GM12878 (cell line): Measurements from ENCODE around the gene ANTXR1. TPM values are rescaled to one million over a fixed set of nuclear protein-coding genes. Genes with fewer than 3 reads are reported as not detected.

Source experiments
- ATAC-seq: fragments of 200-7000 bp; cut with Tn5 transposase; 3 replicates; pipeline ENCODE4 v1.9.1; 2020; ENCODE audit warnings: mild to moderate bottlenecking, moderate library complexity
- BruUV-seq: library from RNA; stranded (reverse); fragments of 400-500 nt; replicated peaks from 2 replicates; lab custom pipeline; 2021; lab: Mats Ljungman, UMichigan
- CTCF ChIA-PET: fragments of 300-600 bp; sonication (Branson Sonifier 250); formaldehyde crosslinking; extraction: SDS; loops from one replicate; lab custom pipeline; 2021; ENCODE audit warnings: inconsistent platforms; lab: Yijun Ruan, JAX
- POLR2A ChIA-PET: fragments of 350-600 bp; formaldehyde crosslinking; extraction: SDS; loops from one replicate; lab custom pipeline; 2021; ENCODE audit warnings: inconsistent platforms; lab: Charles Lee
- RAD21 ChIA-PET: fragments of 300-600 bp; sonication (Branson Sonifier 250); formaldehyde crosslinking; loops from one replicate; lab custom pipeline; 2023; ENCODE audit warnings: antibody characterized with exemption; ENCODE audit not compliant: unreplicated experiment; lab: Charles Lee
- SMC1A ChIA-PET: fragments of 300-600 bp; sonication (Branson Sonifier 250); formaldehyde crosslinking; loops from one replicate; lab custom pipeline; 2023; ENCODE audit not compliant: unreplicated experiment, uncharacterized antibody; lab: Charles Lee
- DNase-seq: peaks from one replicate; pipeline ENCODE4 v3.0.0-alpha.2; 2011; ENCODE audit warnings: low read depth, low spot score
- FAIRE-seq: peaks from 3 replicates; lab custom pipeline; 2011; peaks lifted over from hg19 to GRCh38; lab: Jason Lieb, UNC
- H2AFZ ChIP-seq: 2 replicates; pipeline ENCODE4 v1.6.0; 2011; ENCODE audit warnings: low read depth, low read length, control low read depth; ENCODE audit not compliant: control insufficient read depth
- H3K27ac ChIP-seq: 2 replicates; pipeline ENCODE4 v1.5.1; 2011; ENCODE audit warnings: control low read depth; ENCODE audit not compliant: control insufficient read depth, insufficient read depth
- H3K27me3 ChIP-seq, 2 experiments: replicated peaks in 1 of 2; 2 replicates each; pipeline versions ENCODE4 v1.6.0 to v1.6.1; 2011; ENCODE audit warnings: low read length in 1 of 2; ENCODE audit not compliant: control insufficient read depth in 2 of 2, insufficient read depth in 2 of 2
- H3K36me3 ChIP-seq, 2 experiments: 2 replicates each; pipeline ENCODE4 v1.5.1; 2011; ENCODE audit warnings: low read length in 1 of 2; ENCODE audit not compliant: control insufficient read depth in 2 of 2, insufficient read depth in 2 of 2
- H3K4me1 ChIP-seq: 2 replicates; pipeline ENCODE4 v1.6.1; 2011; ENCODE audit warnings: mild to moderate bottlenecking, low read length, moderate library complexity, mixed read lengths; ENCODE audit not compliant: control insufficient read depth, insufficient read depth
- H3K4me2 ChIP-seq: 2 replicates; pipeline ENCODE4 v1.6.0; 2011; ENCODE audit warnings: control low read depth; ENCODE audit not compliant: control insufficient read depth, insufficient read depth
- H3K4me3 ChIP-seq: fragments of 200-600 bp; sonication (generic); 2 replicates; pipeline ENCODE4 v1.5.1; 2016
- H3K79me2 ChIP-seq: 2 replicates; pipeline ENCODE4 v1.6.0; 2011; ENCODE audit warnings: low read length; ENCODE audit not compliant: control insufficient read depth, insufficient read depth
- H3K9ac ChIP-seq: 2 replicates; pipeline ENCODE4 v1.8.0; 2011; ENCODE audit warnings: low read length, control low read depth, mixed read lengths; ENCODE audit not compliant: control insufficient read depth, insufficient read depth
- H3K9me3 ChIP-seq: replicated peaks from 3 replicates; pipeline ENCODE4 v1.5.1; 2011; ENCODE audit warnings: mild to moderate bottlenecking, low read length; ENCODE audit not compliant: control insufficient read depth, insufficient read depth
- H4K20me1 ChIP-seq: 2 replicates; pipeline ENCODE4 v1.6.0; 2011; ENCODE audit not compliant: control insufficient read depth, insufficient read depth
- ATF7 ChIP-seq: fragments of 450-650 bp; IDR thresholded peaks from 2 replicates; pipeline ENCODE4 v1.6.1; 2016; ENCODE audit warnings: low read depth, mild to moderate bottlenecking
- BRCA1 ChIP-seq: IDR thresholded peaks from 2 replicates; pipeline ENCODE4 v1.6.1; 2011; ENCODE audit warnings: low read depth, low read length, improper control_type of control experiment
- CUX1 ChIP-seq: IDR thresholded peaks from 2 replicates; pipeline ENCODE4 v1.6.1; 2012; ENCODE audit warnings: improper control_type of control experiment, low read depth, low read length; ENCODE audit not compliant: insufficient replicate concordance
- HSF1 ChIP-seq: fragments of 150-350 bp; IDR thresholded peaks from 2 replicates; pipeline ENCODE4 v1.6.1; 2014; ENCODE audit warnings: mild to moderate bottlenecking, low read depth, low read length
- KLF5 ChIP-seq: fragments of 450-650 bp; IDR thresholded peaks from 2 replicates; pipeline ENCODE4 v1.6.1; 2014; ENCODE audit warnings: mild to moderate bottlenecking; ENCODE audit not compliant: partially characterized antibody
- MYB ChIP-seq: fragments of 150-350 bp; IDR thresholded peaks from 2 replicates; pipeline ENCODE4 v1.6.1; 2014; ENCODE audit warnings: mild to moderate bottlenecking, low read depth, low read length, borderline replicate concordance
- PBX3 ChIP-seq: IDR thresholded peaks from 2 replicates; pipeline ENCODE4 v1.6.1; 2011; ENCODE audit warnings: mild to moderate bottlenecking, low read depth, low read length, moderate library complexity; ENCODE audit not compliant: insufficient replicate concordance
- RCOR1 ChIP-seq: conservative IDR thresholded peaks from 2 replicates; pipeline ENCODE4 v1.6.1; 2012; ENCODE audit warnings: low read depth, low read length, improper control_type of control experiment
- SREBF2 ChIP-seq: IDR thresholded peaks from 2 replicates; pipeline ENCODE4 v1.6.1; 2012; ENCODE audit warnings: mild to moderate bottlenecking, low read length
- STAT3 ChIP-seq: IDR thresholded peaks from 2 replicates; pipeline ENCODE4 v1.6.1; 2011; ENCODE audit warnings: low read depth, low read length, improper control_type of control experiment
- SUPT20H ChIP-seq: IDR thresholded peaks from 2 replicates; pipeline ENCODE4 v1.6.1; 2011; ENCODE audit warnings: low read depth, mild to moderate bottlenecking, low read length, moderate library complexity, borderline replicate concordance; ENCODE audit not compliant: control insufficient read depth
- ZBTB4 ChIP-seq: fragments of 450-650 bp; formaldehyde crosslinking; IDR thresholded peaks from 2 replicates; pipeline ENCODE4 v1.4.0; 2022; ENCODE audit warnings: mild to moderate bottlenecking, moderate library complexity
- WGBS: methylation state at CpG from one replicate; pipeline ENCODE4 v1.1.6; 2016; ENCODE audit warnings: low lambda C conversion rate; ENCODE audit not compliant: insufficient replicate concordance, insufficient coverage; ENCODE audit errors: missing lambda C conversion rate; 5-methylcytosine and 5-hydroxymethylcytosine counted together
- in situ Hi-C: fragments of 300-500 bp; cut with MboI; formaldehyde crosslinking; loops from 9 replicates; pipeline ENCODE4 v1.14.3; 2018; ENCODE audit warnings: mixed read lengths
- intact Hi-C: fragments of 100-400 bp; cut with micrococcal nuclease; formaldehyde crosslinking; loops from one replicate; pipeline ENCODE4 v1.14.2; 2022; ENCODE audit not compliant: unreplicated experiment
- polyA plus RNA-seq, 11 experiments: library from polyadenylated mRNA; depleted of rRNA in 4 of 11; unstranded in 6 of 11; stranded (reverse) in 5 of 11; fragments of >200 nt; fragmentation: Nextera tagmentation in 4 of 11; fragmentation: Illumina TruSeq in 1 of 11; extraction: Ambion mirVana in 4 of 11; extraction: Trizol in 1 of 11; gene quantifications; 1 replicate in 1 of 11; 2 replicates in 10 of 11; pipeline versions ENCODE4 v1.2.1 to v1.2.3, GENCODE V29; 2011 to 2016; ENCODE audit warnings: inconsistent platforms in 2 of 11, missing spikeins in 2 of 11, low read depth in 1 of 11
- total RNA-seq, 4 experiments: library from RNA; depleted of rRNA in 3 of 4; stranded (reverse); fragments of >200 nt in 3 of 4; fragmentation: Illumina TruSeq in 1 of 4; extraction: Trizol in 1 of 4; gene quantifications; 2 replicates each; pipeline versions ENCODE4 v1.2.1 to v1.2.3, GENCODE V29; 2013 to 2021

The ANTXR1 gene
- total and polyA plus RNA-seq, 10 of the 15 experiments (the other 5 are each of a cell fraction or from before 2014, with no cell fraction given), result 0.09 to 0.26 TPM; not detected in 8

- Histone ChIP-seq H3K9me3 (no peaks in the 10 kb centered on the region), H3K27ac (no peak overlapping the region), H2AFZ (no peak overlapping the region), H3K27me3 (peaks cover 0 to 2% of the 10 kb centered on the region in 2 experiments; a peak in 3 of 4 replicates), H3K4me2 (no peak overlapping the region), H3K4me1 (no peaks in the 10 kb centered on the region), H3K36me3 (no peaks in the 10 kb centered on the region), H3K4me3 (no peak overlapping the region), H4K20me1 (no peaks in the 10 kb centered on the region), H3K79me2 (no peaks in the 10 kb centered on the region), H3K9ac (no peak overlapping the region)
- no peak for FAIRE-seq
- WGBS, result 24% methylated on average over 6 of the region's 6 CpGs
- no TSS peak for BruUV-seq
- CTCF ChIA-PET, result no interaction called here
- in situ Hi-C loops, result no loop called here
- intact Hi-C loops, result no loop called here
- no peak for DNase-seq
- RAD21 ChIA-PET, result no interaction called here
- SMC1A ChIA-PET, result no interaction called here
- no peak for ATAC-seq
- POLR2A ChIA-PET, result no interaction called here
- TF ChIP-seq HSF1 (no peak), CUX1 (no peak), SREBF2 (no peak), RCOR1 (no peak), KLF5 (no peak), MYB (no peak), PBX3 (no peak), BRCA1 (no peak), SUPT20H (no peak), ATF7 (no peak), STAT3 (no peak), ZBTB4 (CRISPR knock-in tag) (no peak)
Observed at GRCh38 chr2:69238449-69239031, 225.6 kb downstream of the ANTXR1 start.
